Esophagus (tissue), 2 donors: ENCODE results near the gene DENND2D. TPM values are rescaled to one million over a fixed set of nuclear protein-coding genes. Genes with fewer than 3 reads are reported as not detected.

Experiments used
- H3K27ac ChIP-seq, 2 donors: one replicate each; pipeline ENCODE4 v1.5.1; 2013; ENCODE audit warnings: low read depth in 2 of 2, mild to moderate bottlenecking in 2 of 2, inconsistent platforms in 1 of 2, low read length in 1 of 2, moderate library complexity in 1 of 2
- H3K27me3 ChIP-seq, 2 donors: one replicate each; pipeline ENCODE4 v1.6.1; 2013; ENCODE audit warnings: low read length in 2 of 2, control low read depth in 1 of 2, mild to moderate bottlenecking in 1 of 2; ENCODE audit not compliant: insufficient read depth in 2 of 2, control insufficient read depth in 1 of 2
- H3K36me3 ChIP-seq, 2 donors: one replicate each; pipeline ENCODE4 v1.6.1; 2013; ENCODE audit warnings: low read length in 1 of 2; ENCODE audit not compliant: control insufficient read depth in 2 of 2, insufficient read depth in 2 of 2
- H3K4me1 ChIP-seq, 2 donors: one replicate each; pipeline ENCODE4 v1.6.1; 2013; ENCODE audit warnings: low read length in 1 of 2; ENCODE audit not compliant: control insufficient read depth in 2 of 2, insufficient read depth in 2 of 2
- H3K4me3 ChIP-seq, 2 donors: one replicate each; pipeline ENCODE4 v1.5.1; 2013; ENCODE audit warnings: low read length in 2 of 2, mild to moderate bottlenecking in 2 of 2, low read depth in 1 of 2, moderate library complexity in 1 of 2
- H3K9me3 ChIP-seq, 2 donors: one replicate each; pipeline ENCODE4 v1.6.1; 2013; ENCODE audit warnings: mild to moderate bottlenecking in 2 of 2, low read depth in 1 of 2, low read length in 1 of 2, moderate library complexity in 1 of 2; ENCODE audit not compliant: control insufficient read depth in 2 of 2, insufficient read depth in 1 of 2
- WGBS, 2 donors: extraction: QIAGEN DNeasy Blood & Tissue Kit; methylation state at CpG; one replicate each; pipeline ENCODE4 v1.1.7; 2013; 5-methylcytosine and 5-hydroxymethylcytosine counted together
- polyA plus RNA-seq, 2 donors: library from polyadenylated mRNA; stranded (reverse); fragments of 200-250 nt; gene quantifications; one replicate each; pipeline ENCODE4 v1.2.3, GENCODE V29; 2013
- donor health status: healthy with polysubstance abuse.
- donor health status: Bipolar disorder and iron deficiency.

Gene DENND2D
- polyA plus RNA-seq, 2 donors, result 39.1 to 54.8 TPM

GRCh38 chr1:111234866-111235265 lies 34.4 kb upstream of the DENND2D start:
- Histone ChIP-seq H3K36me3 (no peaks in the 10 kb centered on the region), H3K9me3 (peaks cover 0 to 2% of the 10 kb centered on the region in 2 donors), H3K27me3 (no peaks in the 10 kb centered on the region), H3K4me1 (no peaks in the 10 kb centered on the region), H3K4me3 (no peak overlapping the region), H3K27ac (no peak overlapping the region)
- WGBS, 2 donors, result 81 to 83% methylated on average over 3 of the region's 3 CpGs

DNA sequence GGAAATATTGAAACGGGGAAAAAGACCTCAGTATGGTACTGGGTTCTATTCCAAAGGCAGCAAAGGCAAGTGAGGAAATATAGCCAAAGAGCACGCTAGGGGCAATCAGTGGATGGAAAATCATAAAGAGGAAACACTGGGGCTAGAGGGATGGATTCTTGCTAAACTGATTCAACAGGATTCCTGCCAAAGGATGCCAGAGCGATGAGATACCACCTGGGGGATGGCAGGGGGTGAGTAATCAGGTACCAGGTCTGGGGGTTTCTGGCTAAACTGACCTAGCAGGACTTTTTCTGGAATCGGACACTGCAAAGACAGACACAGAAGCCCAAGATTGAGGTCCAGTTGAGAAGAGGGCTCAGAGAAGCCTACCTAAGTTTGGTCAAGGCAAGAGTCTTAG lies 33.8 kb upstream of the DENND2D start:
- Histone ChIP-seq H3K36me3 (no peaks in the 10 kb centered on the region), H3K27ac (no peak overlapping the region), H3K27me3 (no peaks in the 10 kb centered on the region), H3K9me3 (peaks cover 0 to 2% of the 10 kb centered on the region in 2 donors), H3K4me3 (no peak overlapping the region), H3K4me1 (no peaks in the 10 kb centered on the region)
- 84 to 90% methylated on average over 4 of the region's 4 CpGs for WGBS, 2 donors

DNA sequence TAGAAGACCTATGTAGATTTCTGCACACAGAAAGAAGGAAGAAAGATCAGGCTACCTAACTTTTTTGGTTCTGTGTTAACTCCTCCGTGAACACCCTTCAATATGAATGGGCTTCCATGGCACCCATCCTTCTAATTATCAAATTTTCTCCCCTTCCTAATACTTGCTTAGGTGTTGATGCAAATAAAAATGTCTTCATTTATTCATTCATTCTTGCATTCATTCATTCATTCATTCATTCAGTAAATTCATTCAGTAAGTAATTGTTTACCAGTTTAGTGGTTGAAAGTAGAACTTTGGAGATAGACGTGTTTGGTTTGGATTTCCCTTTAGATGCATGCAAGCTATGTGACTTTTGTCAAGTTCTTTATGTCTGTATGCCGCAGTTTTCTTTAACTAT lies 31.7 kb upstream of the DENND2D start:
- H3K27ac ChIP-seq, result no peak overlapping the region
- WGBS, 2 donors, result 88 to 90% methylated on average over 3 of the region's 3 CpGs

DNA sequence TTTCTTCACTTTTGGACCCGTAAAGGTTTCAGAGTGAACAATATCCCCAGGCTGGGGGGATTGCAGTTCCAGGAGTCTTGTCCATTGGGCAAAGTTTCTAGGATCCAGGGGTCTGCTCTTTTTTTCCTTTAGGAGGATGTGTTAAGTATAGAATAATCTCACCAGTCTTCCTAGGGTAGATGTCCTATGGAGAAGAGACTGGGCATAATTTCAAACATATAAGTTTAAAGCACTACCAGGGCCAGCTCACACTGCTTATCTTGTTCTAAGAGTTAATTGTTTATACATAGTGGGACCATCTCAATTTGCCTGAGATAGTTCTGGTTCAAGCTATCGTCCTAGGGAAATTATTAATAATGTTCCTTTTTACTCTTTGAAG lies 28.3 kb upstream of the DENND2D start:
- no peak overlapping the region for H3K27ac ChIP-seq
- H3K36me3 ChIP-seq, result no peaks in the 10 kb centered on the region
- WGBS, 2 donors, result 63 to 66% methylated on average over 2 of the region's 2 CpGs
- peaks cover 0 to 2% of the 10 kb centered on the region in 2 donors for H3K9me3 ChIP-seq
- H3K27me3 ChIP-seq, result no peaks in the 10 kb centered on the region
- no peaks in the 10 kb centered on the region for H3K4me1 ChIP-seq
- no peak overlapping the region for H3K4me3 ChIP-seq

More for the DNA sequence above, 31.7 kb upstream of the DENND2D start:
- Histone ChIP-seq H3K4me1 (no peaks in the 10 kb centered on the region), H3K4me3 (no peak overlapping the region), H3K9me3 (peaks cover 0 to 2% of the 10 kb centered on the region in 2 donors), H3K36me3 (no peaks in the 10 kb centered on the region), H3K27me3 (no peaks in the 10 kb centered on the region)

- H3K9me3 ChIP-seq, result peaks cover 0 to 2% of the 10 kb centered on the region in 2 donors
- H3K27me3 ChIP-seq, result no peaks in the 10 kb centered on the region
- H3K4me3 ChIP-seq, result no peak overlapping the region
- no peaks in the 10 kb centered on the region for H3K36me3 ChIP-seq
- no peak overlapping the region for H3K27ac ChIP-seq
- no peaks in the 10 kb centered on the region for H3K4me1 ChIP-seq
- WGBS, 2 donors, result 75 to 79% methylated on average over 6 of the region's 6 CpGs
Measured at GRCh38 chr1:111227851-111228747, 27.7 kb upstream of the DENND2D start.

DNA sequence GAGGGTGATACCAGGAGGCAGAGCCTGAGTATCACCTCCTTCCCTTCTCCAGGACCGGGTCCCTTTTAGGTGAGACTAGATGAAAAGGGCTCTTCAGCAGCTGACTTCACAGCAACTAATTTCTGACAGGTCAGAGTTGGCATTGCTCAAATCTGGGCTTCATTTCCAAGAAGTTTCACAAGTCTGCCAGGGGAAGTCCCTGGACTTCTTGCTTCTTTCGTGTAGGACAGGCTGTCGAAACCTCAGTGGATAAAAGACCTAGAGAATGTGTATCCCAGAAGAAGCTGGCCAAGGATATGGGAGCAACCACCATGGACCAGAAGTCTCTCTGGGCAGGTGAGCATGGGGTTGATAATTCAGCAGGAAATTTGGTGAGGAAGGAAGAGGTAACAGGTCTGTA lies 27.0 kb upstream of the DENND2D start, which contains the start of gene CHI3L2:
TSS of gene CHI3L2 (plus strand) at position 280 of the 400 bp plus-strand sequence. CDS start at position 297, 17 bp downstream.
- peaks cover 0 to 2% of the 10 kb centered on the region in 2 donors for H3K9me3 ChIP-seq
- no peaks in the 10 kb centered on the region for H3K4me1 ChIP-seq
- no peak within 1 kb of the TSS for H3K27ac ChIP-seq
- no peaks in the 10 kb centered on the region for H3K36me3 ChIP-seq
- no peaks in the 10 kb centered on the region for H3K27me3 ChIP-seq
- WGBS, 2 donors, result 40 to 45% methylated on average over 3 of the region's 3 CpGs
- H3K4me3 ChIP-seq, result no peak within 1 kb of the TSS

DNA sequence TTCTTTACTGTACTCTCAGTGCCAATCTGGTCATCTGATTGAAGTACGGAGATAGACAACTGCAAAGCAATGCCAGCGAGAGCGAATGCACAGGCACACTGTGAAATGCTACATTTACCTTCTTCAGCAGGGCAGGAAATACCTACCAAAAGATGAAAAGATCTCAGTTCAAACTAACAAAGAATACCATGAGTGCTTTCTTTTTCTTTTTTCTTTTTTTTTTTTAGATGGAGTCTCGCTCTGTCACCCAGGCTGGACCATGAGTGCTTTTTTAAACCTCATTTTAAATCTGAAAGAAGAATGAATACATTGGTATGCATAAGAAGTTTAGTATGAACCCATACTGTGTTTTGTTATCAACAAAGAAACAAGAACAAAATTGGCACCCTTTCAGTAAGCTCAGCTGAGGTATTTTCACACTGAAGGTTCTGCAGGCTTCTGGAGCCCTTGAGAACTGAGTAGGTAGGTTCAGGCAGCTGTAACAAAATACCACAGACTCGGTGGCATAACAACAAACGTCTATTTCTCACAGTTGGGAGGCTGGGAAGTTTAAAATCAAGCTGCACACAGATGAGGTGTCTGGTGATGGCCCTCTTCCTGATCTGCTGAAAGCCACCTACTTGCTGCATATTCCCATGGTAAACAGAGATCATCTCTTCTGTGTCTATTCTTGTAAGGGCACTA lies 25.4 kb upstream of the DENND2D start:
- Histone ChIP-seq H3K4me3 (no peak overlapping the region), H3K4me1 (no peaks in the 10 kb centered on the region), H3K27me3 (no peaks in the 10 kb centered on the region), H3K9me3 (peaks cover 0 to 2% of the 10 kb centered on the region in 2 donors), H3K27ac (no peak overlapping the region), H3K36me3 (no peaks in the 10 kb centered on the region)
- WGBS, 2 donors, result 62 to 64% methylated on average over 6 of the region's 6 CpGs

DNA sequence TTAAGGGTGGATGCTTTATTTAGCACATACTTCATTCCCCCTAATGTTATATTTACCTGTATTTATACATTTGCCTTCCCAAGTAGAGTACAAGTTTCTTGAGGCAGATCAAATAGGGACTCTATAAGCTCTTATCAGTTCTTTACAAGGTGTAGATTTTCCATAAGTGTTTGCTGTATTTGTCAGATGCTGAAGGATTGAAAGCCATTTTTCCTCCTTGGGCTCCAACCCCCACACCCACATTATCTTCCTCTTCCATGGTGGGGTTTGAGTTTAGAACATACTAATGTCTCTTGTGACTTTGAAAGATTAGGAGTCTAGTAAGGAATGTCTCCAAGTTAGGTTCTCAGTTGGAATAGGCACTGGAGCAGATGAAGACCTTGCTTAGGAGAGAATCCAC lies 24.6 kb upstream of the DENND2D start:
- Histone ChIP-seq H3K4me3 (no peak overlapping the region), H3K36me3 (no peaks in the 10 kb centered on the region), H3K4me1 (no peaks in the 10 kb centered on the region), H3K27ac (no peak overlapping the region), H3K9me3 (no peaks in the 10 kb centered on the region), H3K27me3 (no peaks in the 10 kb centered on the region)

DNA sequence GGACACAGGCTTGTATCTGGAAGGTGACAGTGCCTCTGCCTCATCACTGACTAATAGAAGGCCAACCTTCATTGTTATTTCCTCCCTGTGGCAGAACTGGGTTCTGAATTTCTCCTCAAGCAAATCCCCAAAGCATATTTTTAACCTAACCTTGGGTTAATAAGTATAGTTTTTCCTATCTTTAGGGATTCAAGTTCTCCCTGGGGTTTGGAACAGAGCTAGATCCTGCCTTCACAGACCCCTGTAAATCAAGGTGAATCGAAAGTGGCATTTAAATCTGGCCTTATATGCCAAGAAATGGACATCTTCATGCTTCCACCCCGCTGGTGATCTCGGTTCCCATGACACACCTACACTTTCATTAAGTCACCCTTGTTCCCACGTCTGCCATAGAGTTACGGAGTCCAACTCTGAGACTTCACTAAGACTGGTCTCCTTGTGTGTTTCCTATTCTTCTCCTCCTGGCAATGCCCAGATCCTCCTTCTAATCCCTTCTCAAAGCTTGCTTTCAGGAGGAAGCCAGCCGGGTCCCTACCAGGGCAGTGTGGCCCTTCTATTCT lies 22.8 kb upstream of the DENND2D start:
- Histone ChIP-seq H3K27me3 (no peaks in the 10 kb centered on the region), H3K4me1 (no peaks in the 10 kb centered on the region), H3K36me3 (no peaks in the 10 kb centered on the region), H3K27ac (no peak overlapping the region), H3K4me3 (no peak overlapping the region), H3K9me3 (no peaks in the 10 kb centered on the region)
- 71 to 72% methylated on average over 6 of the region's 6 CpGs for whole genome bisulfite sequencing, 2 donors
